GM12875 (cell line): ENCODE results near the gene LRFN4.

Experiments used
- H3K4me3 ChIP-seq: one replicate; pipeline ENCODE4 v1.5.1; 2011; ENCODE audit warnings: low read depth, low read length, control low read depth
- TF ChIP-seq, protein P1 (sequence below): IDR thresholded peaks from 2 replicates; pipeline ENCODE4 v1.5.1; 2011; ENCODE audit warnings: low read depth, mild to moderate bottlenecking, control low read depth, inconsistent platforms, low read length, moderate library complexity, borderline replicate concordance; ENCODE audit not compliant: insufficient read depth

The LRFN4 gene

DNA sequence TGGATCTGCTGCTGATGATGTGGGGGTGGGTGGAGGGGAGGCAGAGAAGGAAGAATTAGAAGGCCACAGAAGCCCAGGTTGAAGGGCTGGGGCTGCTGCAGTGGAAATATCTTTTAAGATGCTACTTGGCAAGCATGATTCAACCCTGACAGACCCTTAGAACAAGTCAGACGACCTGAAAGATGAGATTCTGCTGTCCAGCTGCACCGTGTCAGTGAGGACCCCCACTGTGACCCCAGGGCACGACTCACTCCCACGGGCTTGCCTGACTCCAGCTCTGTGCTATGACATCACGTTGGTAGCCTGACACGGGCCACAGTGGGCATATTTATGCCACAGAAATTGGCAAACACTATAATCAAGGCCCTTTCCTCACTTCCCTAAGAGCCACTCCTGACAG is 36.0 kb downstream of the LRFN4 start:
- H3K4me3 ChIP-seq, result no peak overlapping the region
- TF ChIP-seq, protein P1, sequence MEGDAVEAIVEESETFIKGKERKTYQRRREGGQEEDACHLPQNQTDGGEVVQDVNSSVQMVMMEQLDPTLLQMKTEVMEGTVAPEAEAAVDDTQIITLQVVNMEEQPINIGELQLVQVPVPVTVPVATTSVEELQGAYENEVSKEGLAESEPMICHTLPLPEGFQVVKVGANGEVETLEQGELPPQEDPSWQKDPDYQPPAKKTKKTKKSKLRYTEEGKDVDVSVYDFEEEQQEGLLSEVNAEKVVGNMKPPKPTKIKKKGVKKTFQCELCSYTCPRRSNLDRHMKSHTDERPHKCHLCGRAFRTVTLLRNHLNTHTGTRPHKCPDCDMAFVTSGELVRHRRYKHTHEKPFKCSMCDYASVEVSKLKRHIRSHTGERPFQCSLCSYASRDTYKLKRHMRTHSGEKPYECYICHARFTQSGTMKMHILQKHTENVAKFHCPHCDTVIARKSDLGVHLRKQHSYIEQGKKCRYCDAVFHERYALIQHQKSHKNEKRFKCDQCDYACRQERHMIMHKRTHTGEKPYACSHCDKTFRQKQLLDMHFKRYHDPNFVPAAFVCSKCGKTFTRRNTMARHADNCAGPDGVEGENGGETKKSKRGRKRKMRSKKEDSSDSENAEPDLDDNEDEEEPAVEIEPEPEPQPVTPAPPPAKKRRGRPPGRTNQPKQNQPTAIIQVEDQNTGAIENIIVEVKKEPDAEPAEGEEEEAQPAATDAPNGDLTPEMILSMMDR, result no peak

DNA sequence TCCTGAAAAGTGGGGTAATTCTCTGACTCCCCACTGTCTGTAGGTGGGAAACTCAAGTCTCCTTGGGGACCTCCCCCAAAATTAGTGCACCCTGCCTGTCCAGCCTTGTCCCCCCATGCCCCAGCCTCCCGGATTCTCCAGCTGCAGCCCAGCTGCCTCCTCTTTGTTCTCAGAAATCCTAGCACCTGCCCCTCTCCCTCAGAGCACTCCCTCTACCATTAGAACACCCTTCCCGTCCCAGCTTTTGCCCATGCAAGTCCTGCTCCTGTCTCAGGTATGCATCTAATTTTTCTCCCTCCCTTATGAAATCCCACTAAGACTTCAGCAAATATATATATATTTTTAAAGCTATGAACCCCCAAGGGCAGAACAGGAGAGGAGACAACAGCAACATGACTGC is 37.3 kb downstream of the LRFN4 start:
- no peak overlapping the region for H3K4me3 ChIP-seq
- TF ChIP-seq, protein P1, result no peak

DNA sequence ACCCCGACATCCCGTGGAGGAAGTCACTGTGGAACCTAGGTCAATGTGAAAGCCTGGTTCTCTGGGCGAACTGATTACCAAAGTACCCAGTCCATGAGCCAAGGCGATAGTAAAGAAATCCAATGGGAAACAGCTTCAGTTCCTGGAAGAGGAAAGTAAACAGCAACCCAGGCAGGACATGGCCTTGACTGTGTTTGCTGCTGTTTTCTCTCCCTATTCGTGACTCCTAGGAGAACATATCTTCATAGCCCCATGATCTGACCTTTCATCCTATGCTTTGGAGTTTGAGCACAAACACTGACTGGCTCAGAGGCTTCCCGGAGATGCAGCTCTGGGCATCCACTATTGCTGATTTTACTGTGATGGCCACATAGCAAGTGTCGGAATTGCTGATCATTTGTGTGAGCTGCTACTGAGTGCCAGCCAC is 45.1 kb downstream of the LRFN4 start:
- no peak overlapping the region for H3K4me3 ChIP-seq
- TF ChIP-seq, protein P1, result no peak

DNA sequence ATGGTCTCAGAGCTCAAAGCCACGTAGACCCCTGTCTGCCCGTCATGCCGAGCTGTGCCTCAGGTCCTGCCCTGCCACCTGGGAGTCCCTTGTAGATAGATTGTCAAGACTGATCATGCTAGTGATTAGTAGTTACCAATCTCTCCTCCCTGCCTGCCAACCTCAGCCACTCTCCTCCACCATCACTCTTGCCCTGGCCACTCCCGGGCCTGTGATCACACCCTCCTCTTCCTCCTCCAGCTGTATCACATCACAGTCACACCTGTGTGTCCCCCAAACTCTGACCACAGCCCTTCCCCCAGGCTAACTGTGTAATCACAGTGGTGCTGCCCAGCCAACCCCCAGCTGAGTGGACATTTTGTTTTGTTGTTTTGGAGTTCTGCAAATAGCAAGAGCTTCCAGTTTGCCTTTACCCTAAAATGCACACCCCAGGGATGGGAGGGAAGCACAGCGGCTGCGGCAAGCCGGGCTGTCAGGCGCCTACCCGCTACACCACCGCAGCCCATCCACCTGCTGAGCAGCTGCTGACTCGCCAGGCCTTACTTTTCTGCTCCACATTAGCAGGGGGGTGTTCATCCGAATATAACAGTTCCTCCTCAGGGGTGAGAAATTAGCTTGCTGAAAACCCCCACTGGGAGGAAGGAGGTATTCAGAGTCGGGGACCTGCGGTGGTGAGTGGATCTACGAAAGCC is 45.8 kb downstream of the LRFN4 start:
- TF ChIP-seq, protein P1, result no peak
- no peak overlapping the region for H3K4me3 ChIP-seq

DNA sequence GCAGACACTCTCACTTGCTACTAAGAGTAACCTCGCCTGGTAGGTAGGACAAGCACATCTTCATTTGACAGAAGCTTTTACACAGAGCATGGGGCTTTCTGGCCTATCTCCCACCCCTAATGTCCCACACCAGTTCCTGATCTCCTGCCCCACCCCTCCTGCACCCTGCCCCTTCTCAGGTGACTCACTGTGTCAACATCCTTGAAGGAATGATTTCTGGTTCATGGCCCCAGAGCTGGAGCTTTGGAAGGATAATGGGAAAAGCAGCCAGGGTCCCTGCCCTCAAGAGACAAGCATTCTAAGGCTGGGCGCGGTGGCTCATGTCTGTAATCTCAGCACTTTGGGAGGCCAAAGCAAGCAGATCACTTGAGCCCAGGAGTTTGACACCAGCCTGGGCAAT is 47.2 kb downstream of the LRFN4 start:
- H3K4me3 ChIP-seq, result no peak overlapping the region
- TF ChIP-seq, protein P1, result no peak

DNA sequence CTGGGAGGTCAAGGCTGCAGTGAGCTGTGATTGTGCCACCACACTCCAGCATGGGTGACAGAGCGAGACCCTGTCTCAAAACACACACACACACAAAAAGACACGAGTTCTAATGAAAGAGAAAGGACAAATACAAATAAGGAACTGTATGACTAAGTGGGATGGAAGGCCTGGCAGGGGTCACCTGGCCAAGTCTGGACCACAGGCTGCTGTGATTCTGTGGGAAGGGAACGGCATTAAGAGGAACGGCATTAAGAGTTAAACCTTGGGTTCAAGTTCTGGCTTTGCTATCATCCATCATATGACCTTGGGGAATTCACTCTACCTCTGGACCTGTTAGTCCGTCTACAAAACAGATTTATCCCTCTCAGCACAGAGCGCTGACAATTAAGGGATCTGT is 47.7 kb downstream of the LRFN4 start:
- H3K4me3 ChIP-seq, result no peak overlapping the region

More for the DNA sequence above, 47.7 kb downstream of the LRFN4 start:
- TF ChIP-seq, protein P1, result no peak
